ENCODE results near the gene IMMP1L.

DNA sequence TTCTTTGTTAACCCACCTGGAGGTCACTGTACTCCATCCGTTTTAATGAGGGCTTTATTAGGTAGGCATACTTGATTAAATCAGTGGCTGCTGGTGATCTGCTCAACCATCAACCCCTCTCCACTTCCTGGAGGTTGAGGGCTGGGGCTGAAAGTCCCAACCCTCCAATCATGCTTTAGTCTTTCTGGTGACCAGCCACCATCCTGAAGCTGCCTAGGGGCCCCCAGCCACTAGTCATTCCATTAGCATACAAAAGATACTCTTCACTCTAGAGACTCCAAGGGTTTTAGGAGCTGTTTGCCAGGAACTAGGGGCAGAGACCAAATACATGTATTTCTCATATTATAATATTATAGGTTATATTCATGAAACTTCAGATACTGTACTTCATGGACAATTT lies 126.3 kb downstream of the IMMP1L start:
- TF ChIP-seq, protein P1, sequence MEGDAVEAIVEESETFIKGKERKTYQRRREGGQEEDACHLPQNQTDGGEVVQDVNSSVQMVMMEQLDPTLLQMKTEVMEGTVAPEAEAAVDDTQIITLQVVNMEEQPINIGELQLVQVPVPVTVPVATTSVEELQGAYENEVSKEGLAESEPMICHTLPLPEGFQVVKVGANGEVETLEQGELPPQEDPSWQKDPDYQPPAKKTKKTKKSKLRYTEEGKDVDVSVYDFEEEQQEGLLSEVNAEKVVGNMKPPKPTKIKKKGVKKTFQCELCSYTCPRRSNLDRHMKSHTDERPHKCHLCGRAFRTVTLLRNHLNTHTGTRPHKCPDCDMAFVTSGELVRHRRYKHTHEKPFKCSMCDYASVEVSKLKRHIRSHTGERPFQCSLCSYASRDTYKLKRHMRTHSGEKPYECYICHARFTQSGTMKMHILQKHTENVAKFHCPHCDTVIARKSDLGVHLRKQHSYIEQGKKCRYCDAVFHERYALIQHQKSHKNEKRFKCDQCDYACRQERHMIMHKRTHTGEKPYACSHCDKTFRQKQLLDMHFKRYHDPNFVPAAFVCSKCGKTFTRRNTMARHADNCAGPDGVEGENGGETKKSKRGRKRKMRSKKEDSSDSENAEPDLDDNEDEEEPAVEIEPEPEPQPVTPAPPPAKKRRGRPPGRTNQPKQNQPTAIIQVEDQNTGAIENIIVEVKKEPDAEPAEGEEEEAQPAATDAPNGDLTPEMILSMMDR (conservative IDR thresholded peaks at IDR 0.05; ENCODE audit: low read length), result no peak
- no peak for TF ChIP-seq EZH2phosphoT487 (IDR thresholded peaks at IDR 0.05; ENCODE audit: borderline replicate concordance)
